K562 (cell line): ENCODE measurements around the gene CTTNBP2. TPM values are rescaled to one million over a fixed set of nuclear protein-coding genes. Genes with fewer than 3 reads are reported as not detected.

Experiments used
- ATAC-seq: fragments of 200-7000 bp; cut with Tn5 transposase; 3 replicates; pipeline ENCODE4 v1.9.1; 2020; ENCODE audit warnings: moderate library complexity
- BruUV-seq: library from RNA; stranded (reverse); fragments of 400-500 nt; replicated peaks from 2 replicates; lab custom pipeline; 2021; lab: Mats Ljungman, UMichigan
- CTCF ChIA-PET: fragments of 300-600 bp; formaldehyde crosslinking; extraction: SDS; loops from one replicate; lab custom pipeline; 2021; ENCODE audit warnings: low intra/inter-chr PET ratio; lab: Yijun Ruan, JAX
- POLR2A ChIA-PET: fragments of 300-600, 350-650 bp; sonication (Branson Sonifier 250); formaldehyde crosslinking; extraction: SDS; loops from one replicate; lab custom pipeline; 2021; ENCODE audit warnings: antibody characterized with exemption, inconsistent platforms; lab: Yijun Ruan, JAX
- DNase-seq, 4 experiments: peaks; one replicate each; pipeline versions ENCODE4 v3.0.0 to v3.0.0-alpha.2; 2011 to 2018; ENCODE audit warnings: low spot score in 3 of 4, mixed read lengths in 3 of 4; ENCODE audit errors: extremely low read depth in 1 of 4
- FAIRE-seq: peaks from 2 replicates; lab custom pipeline; 2011; peaks lifted over from hg19 to GRCh38; lab: Jason Lieb, UNC
- H2AFZ ChIP-seq: 2 replicates; pipeline ENCODE4 v1.6.0; 2011; ENCODE audit warnings: low read depth, low read length, control low read depth, inconsistent platforms
- H3K27ac ChIP-seq: fragments of 200-600 bp; 3 replicates; pipeline ENCODE4 v1.8.0; 2011; ENCODE audit warnings: low read depth, mild to moderate bottlenecking, control low read depth, inconsistent platforms, low read length, moderate library complexity, mixed read lengths; ENCODE audit errors: extremely low read depth
- H3K27me3 ChIP-seq, 2 experiments: fragments of 300-600 bp in 1 of 2; 2 replicates in 1 of 2; 3 replicates in 1 of 2; pipeline versions ENCODE4 v1.6.0 to v1.8.0; 2011; ENCODE audit warnings: inconsistent platforms in 2 of 2, low read length in 2 of 2, mild to moderate bottlenecking in 1 of 2, mixed read lengths in 1 of 2, moderate library complexity in 1 of 2; ENCODE audit not compliant: control insufficient read depth in 2 of 2, insufficient read depth in 2 of 2
- H3K36me3 ChIP-seq: fragments of 300-600 bp; 3 replicates; pipeline ENCODE4 v1.8.0; 2011; ENCODE audit warnings: mild to moderate bottlenecking, low read length, inconsistent platforms; ENCODE audit not compliant: control insufficient read depth, insufficient read depth
- H3K4me1 ChIP-seq, 2 experiments: fragments of 200-600 bp in 1 of 2; replicated peaks in 1 of 2; 2 replicates in 1 of 2; 3 replicates in 1 of 2; pipeline versions ENCODE4 v1.5.1 to v1.8.0; 2011; ENCODE audit warnings: inconsistent platforms in 2 of 2, low read length in 2 of 2, mild to moderate bottlenecking in 1 of 2, mixed read lengths in 1 of 2, moderate library complexity in 1 of 2; ENCODE audit not compliant: control insufficient read depth in 2 of 2, insufficient read depth in 2 of 2
- H3K4me2 ChIP-seq: 2 replicates; pipeline ENCODE4 v1.6.1; 2011; ENCODE audit warnings: low read length, control low read depth, inconsistent platforms, mixed read lengths; ENCODE audit not compliant: insufficient read depth
- H3K4me3 ChIP-seq: fragments of 200-600 bp; sonication (generic), shearing (Covaris generic); 2 replicates; pipeline ENCODE4 v1.5.1; 2016; ENCODE audit warnings: control low read depth, inconsistent platforms
- H3K79me2 ChIP-seq: fragments of 200-600 bp; 3 replicates; pipeline ENCODE4 v1.8.0; 2011; ENCODE audit warnings: low read length, inconsistent platforms; ENCODE audit not compliant: control insufficient read depth, insufficient read depth
- H3K9ac ChIP-seq, 2 experiments: 2 replicates each; pipeline versions ENCODE4 v1.6.0 to v1.6.1; 2011; ENCODE audit warnings: low read depth in 2 of 2, low read length in 2 of 2, control low read depth in 1 of 2, inconsistent platforms in 1 of 2, mild to moderate bottlenecking in 1 of 2, mixed read lengths in 1 of 2; ENCODE audit not compliant: insufficient read depth in 1 of 2
- H3K9me1 ChIP-seq: one replicate; pipeline ENCODE4 v1.6.0; 2011; ENCODE audit warnings: inconsistent platforms, mild to moderate bottlenecking, low read length, moderate library complexity; ENCODE audit not compliant: control insufficient read depth, insufficient read depth
- H3K9me3 ChIP-seq: replicated peaks from 2 replicates; pipeline ENCODE4 v1.5.1; 2011; ENCODE audit warnings: low read depth, low read length, inconsistent platforms; ENCODE audit not compliant: control insufficient read depth, insufficient read depth
- H4K20me1 ChIP-seq: replicated peaks from 2 replicates; pipeline ENCODE4 v1.6.1; 2011; ENCODE audit warnings: low read length, inconsistent platforms, mixed read lengths; ENCODE audit not compliant: control insufficient read depth, insufficient read depth
- C11orf30 ChIP-seq: fragments of 450-650 bp; IDR thresholded peaks from 2 replicates; pipeline ENCODE4 v1.6.1; 2016; ENCODE audit warnings: low read depth, mild to moderate bottlenecking
- DDX20 ChIP-seq: fragments of 450-650 bp; IDR thresholded peaks from 2 replicates; pipeline ENCODE4 v1.6.1; 2016; ENCODE audit warnings: missing genetic modification characterization, low read depth, mild to moderate bottlenecking, missing compliant biosample characterization, moderate library complexity
- HMG20B ChIP-seq: fragments of 250-450 bp; sonication (Bioruptor Pico); IDR thresholded peaks from 2 replicates; pipeline ENCODE4 v1.5.0; 2021; ENCODE audit warnings: mild to moderate bottlenecking
- IRF2 ChIP-seq: sonication (generic); formaldehyde crosslinking; IDR thresholded peaks from 2 replicates; pipeline ENCODE4 v1.8.1; 2022; ENCODE audit warnings: mild to moderate bottlenecking, missing genetic modification reagents
- MAFF ChIP-seq: IDR thresholded peaks from 2 replicates; pipeline ENCODE4 v1.6.1; 2012; ENCODE audit warnings: low read length, improper control_type of control experiment
- MAFG ChIP-seq: fragments of 450-650 bp; conservative IDR thresholded peaks from 2 replicates; pipeline ENCODE4 v1.6.1; 2016; ENCODE audit warnings: missing genetic modification characterization, missing compliant biosample characterization
- U2AF1 ChIP-seq: fragments of 200-400 bp; formaldehyde crosslinking; optimal IDR thresholded peaks from 2 replicates; pipeline ENCODE3; 2017; ENCODE audit warnings: mild to moderate bottlenecking, low read depth, low read length, moderate library complexity
- ZNF134 ChIP-seq: fragments of 250-450 bp; sonication (Bioruptor Pico); conservative IDR thresholded peaks from 2 replicates; pipeline ENCODE4 v1.4.0; 2020
- ZNF316 ChIP-seq: fragments of 450-650 bp; IDR thresholded peaks from 2 replicates; pipeline ENCODE4 v1.6.1; 2016
- WGBS: fragments of 100-300 bp; shearing (Covaris generic); methylation state at CpG from one replicate; pipeline ENCODE4 v1.1.6; 2016; ENCODE audit warnings: low coverage, mixed read lengths; ENCODE audit not compliant: insufficient coverage; ENCODE audit errors: missing lambda C conversion rate; 5-methylcytosine and 5-hydroxymethylcytosine counted together
- in situ Hi-C: fragments of 300-500 bp; cut with MboI; formaldehyde crosslinking; loops from 4 replicates; pipeline ENCODE4 v1.15.0; 2018; ENCODE audit warnings: inconsistent platforms, mixed read lengths
- intact Hi-C: fragments of 100-400 bp; cut with micrococcal nuclease; formaldehyde crosslinking; loops from 2 replicates; pipeline ENCODE4 v1.14.2; 2022
- polyA plus RNA-seq, 8 experiments: library from polyadenylated mRNA; depleted of rRNA in 4 of 8; stranded (reverse) in 5 of 8; unstranded in 3 of 8; fragments of >200 nt; fragmentation: Nextera tagmentation in 2 of 8; fragmentation: Illumina TruSeq in 1 of 8; extraction: Ambion mirVana in 2 of 8; extraction: Trizol in 1 of 8; gene quantifications; 2 replicates each; pipeline versions ENCODE4 v1.2.1 to v1.2.3, GENCODE V29; 2011 to 2014; ENCODE audit warnings: inconsistent platforms in 1 of 8, missing spikeins in 1 of 8
- total RNA-seq, 7 experiments: library from RNA; depleted of rRNA in 6 of 7; stranded (reverse); fragments of >200 nt in 6 of 7; fragmentation: Illumina TruSeq in 2 of 7; extraction: Trizol in 2 of 7; gene quantifications; 2 replicates each; pipeline versions ENCODE4 v1.2.1 to v1.2.3, GENCODE V29; 2011 to 2021; ENCODE audit warnings: low replicate concordance in 1 of 7
- TF ChIP-seq, protein P1 (sequence below): IDR thresholded peaks from 3 replicates; pipeline ENCODE4 v1.6.1; 2011; ENCODE audit warnings: borderline replicate concordance, mild to moderate bottlenecking; ENCODE audit not compliant: insufficient read length, insufficient read depth
- TF ChIP-seq, protein P2 (sequence below): fragments of 450-650 bp; formaldehyde crosslinking; IDR thresholded peaks from 2 replicates; pipeline ENCODE4 v1.4.0; 2020; ENCODE audit warnings: mild to moderate bottlenecking
- TF ChIP-seq, protein P3 (sequence below): IDR thresholded peaks from 2 replicates; pipeline ENCODE4 v1.6.1; 2016; ENCODE audit warnings: missing genetic modification characterization, missing compliant biosample characterization
- TF ChIP-seq, protein P4 (sequence below): fragments of 450-650 bp; formaldehyde crosslinking; IDR thresholded peaks from 2 replicates; pipeline ENCODE4 v1.4.0; 2022; ENCODE audit warnings: missing genetic modification characterization

Gene CTTNBP2
- total and polyA plus RNA-seq, 9 of the 15 experiments (the other 6 are each of a cell fraction or from before 2014, with no cell fraction given) = 0.05 TPM; not detected in 8

DNA sequence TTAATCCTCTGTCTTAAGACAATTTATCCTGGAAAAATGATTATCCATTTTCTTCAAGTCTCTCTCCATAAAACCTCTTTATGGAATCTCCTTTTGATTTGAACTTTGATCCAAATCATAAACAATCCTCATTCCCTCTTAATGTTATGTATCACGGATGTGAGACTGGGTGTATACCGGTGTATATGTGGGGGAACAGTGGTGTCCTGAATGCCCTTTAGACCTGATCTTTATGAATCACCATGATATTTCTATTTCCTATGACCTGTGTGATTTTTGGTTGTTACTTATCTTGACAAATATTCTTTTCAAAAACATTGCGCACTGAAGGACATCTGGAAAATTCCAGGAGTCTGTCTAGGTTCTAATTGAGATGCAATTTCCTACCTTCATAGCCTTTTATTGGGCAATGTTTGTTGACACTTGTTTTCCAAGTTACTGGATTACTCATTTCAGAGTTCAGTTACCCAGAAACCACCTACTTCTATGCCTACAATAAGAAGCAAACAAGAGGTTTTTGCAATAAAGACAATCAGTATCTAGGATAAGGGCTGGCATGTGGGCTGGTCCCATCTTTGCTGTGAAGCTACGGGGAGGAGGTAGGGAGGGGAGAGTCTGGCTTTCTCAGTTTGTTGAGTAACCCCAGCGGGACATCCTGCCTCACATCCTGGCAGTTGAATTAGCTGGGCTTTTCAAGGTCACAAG, 190.4 kb downstream of the CTTNBP2 start (continued):
- TF ChIP-seq, protein P1, sequence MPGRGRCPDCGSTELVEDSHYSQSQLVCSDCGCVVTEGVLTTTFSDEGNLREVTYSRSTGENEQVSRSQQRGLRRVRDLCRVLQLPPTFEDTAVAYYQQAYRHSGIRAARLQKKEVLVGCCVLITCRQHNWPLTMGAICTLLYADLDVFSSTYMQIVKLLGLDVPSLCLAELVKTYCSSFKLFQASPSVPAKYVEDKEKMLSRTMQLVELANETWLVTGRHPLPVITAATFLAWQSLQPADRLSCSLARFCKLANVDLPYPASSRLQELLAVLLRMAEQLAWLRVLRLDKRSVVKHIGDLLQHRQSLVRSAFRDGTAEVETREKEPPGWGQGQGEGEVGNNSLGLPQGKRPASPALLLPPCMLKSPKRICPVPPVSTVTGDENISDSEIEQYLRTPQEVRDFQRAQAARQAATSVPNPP = no peak
- TF ChIP-seq, protein P2, sequence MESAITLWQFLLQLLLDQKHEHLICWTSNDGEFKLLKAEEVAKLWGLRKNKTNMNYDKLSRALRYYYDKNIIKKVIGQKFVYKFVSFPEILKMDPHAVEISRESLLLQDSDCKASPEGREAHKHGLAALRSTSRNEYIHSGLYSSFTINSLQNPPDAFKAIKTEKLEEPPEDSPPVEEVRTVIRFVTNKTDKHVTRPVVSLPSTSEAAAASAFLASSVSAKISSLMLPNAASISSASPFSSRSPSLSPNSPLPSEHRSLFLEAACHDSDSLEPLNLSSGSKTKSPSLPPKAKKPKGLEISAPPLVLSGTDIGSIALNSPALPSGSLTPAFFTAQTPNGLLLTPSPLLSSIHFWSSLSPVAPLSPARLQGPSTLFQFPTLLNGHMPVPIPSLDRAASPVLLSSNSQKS (CRISPR knock-in tag) = no peak
- TF ChIP-seq HMG20B = no peak

DNA sequence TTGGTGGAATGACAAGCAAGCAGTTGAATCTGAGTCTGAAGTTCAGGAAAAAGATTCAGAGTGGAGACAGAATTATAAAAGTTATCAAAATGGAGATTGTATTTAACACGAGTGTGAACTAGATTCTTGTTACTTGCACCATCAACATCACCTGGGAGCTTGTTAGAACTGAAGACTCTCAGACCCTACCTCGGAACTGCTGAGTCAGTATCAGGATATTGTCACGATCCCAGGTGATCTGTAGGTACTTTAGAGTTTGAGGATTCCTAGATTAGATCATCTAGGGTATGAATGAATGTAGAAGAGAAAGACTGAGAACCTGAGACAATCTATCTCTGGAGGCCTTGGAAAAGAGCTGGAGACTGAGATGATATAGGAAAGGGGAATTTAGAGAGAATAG, 194.1 kb downstream of the CTTNBP2 start:
- ChIA-PET POLR2A (no interaction called here), CTCF (no interaction called here)
- peaks cover 0 to 7% of the 10 kb centered on the region in 2 experiments; a peak in 2 of 5 replicates for H3K27me3 ChIP-seq
- H3K9me3 ChIP-seq = no peaks in the 10 kb centered on the region
- no peak for ATAC-seq
- H3K9ac ChIP-seq = no peak overlapping the region
- H3K9me1 ChIP-seq = no peaks in the 10 kb centered on the region
- H4K20me1 ChIP-seq = no peaks in the 10 kb centered on the region
- H3K36me3 ChIP-seq = no peaks in the 10 kb centered on the region
- H3K4me2 ChIP-seq = no peak overlapping the region
- in situ Hi-C loops (no loop called here), intact Hi-C loops (loop anchor here (10.0 kb wide), 1 partner anchor 426 kb away; no protein-coding TSS in a partner anchor)
- no peak for FAIRE-seq
- H3K4me1 ChIP-seq = peaks cover 0 to 2% of the 10 kb centered on the region in 2 experiments; a peak in 1 of 5 replicates
- BruUV-seq = no TSS peak
- H3K27ac ChIP-seq = no peak overlapping the region
- H3K79me2 ChIP-seq = no peaks in the 10 kb centered on the region
- H2AFZ ChIP-seq = no peak overlapping the region
- H3K4me3 ChIP-seq = no peak overlapping the region
- no peak for DNase-seq
- 0% methylated on average over 3 of the region's 3 CpGs for WGBS
- no peak for TF ChIP-seq DDX20
- no peak for TF ChIP-seq U2AF1
- TF ChIP-seq MAFF = 0 out of 2 replicates have a peak, but pooled peaks have one; percentile 19
- no peak for TF ChIP-seq IRF2 (CRISPR knock-in tag)
- TF ChIP-seq, protein P3, sequence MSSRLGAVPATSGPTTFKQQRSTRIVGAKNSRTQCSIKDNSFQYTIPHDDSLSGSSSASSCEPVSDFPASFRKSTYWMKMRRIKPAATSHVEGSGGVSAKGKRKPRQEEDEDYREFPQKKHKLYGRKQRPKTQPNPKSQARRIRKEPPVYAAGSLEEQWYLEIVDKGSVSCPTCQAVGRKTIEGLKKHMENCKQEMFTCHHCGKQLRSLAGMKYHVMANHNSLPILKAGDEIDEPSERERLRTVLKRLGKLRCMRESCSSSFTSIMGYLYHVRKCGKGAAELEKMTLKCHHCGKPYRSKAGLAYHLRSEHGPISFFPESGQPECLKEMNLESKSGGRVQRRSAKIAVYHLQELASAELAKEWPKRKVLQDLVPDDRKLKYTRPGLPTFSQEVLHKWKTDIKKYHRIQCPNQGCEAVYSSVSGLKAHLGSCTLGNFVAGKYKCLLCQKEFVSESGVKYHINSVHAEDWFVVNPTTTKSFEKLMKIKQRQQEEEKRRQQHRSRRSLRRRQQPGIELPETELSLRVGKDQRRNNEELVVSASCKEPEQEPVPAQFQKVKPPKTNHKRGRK (tag) = no peak
- TF ChIP-seq MAFG (tag) = peak; percentile 17; the same call in 1 of the 2 replicates
- TF ChIP-seq, protein P4, sequence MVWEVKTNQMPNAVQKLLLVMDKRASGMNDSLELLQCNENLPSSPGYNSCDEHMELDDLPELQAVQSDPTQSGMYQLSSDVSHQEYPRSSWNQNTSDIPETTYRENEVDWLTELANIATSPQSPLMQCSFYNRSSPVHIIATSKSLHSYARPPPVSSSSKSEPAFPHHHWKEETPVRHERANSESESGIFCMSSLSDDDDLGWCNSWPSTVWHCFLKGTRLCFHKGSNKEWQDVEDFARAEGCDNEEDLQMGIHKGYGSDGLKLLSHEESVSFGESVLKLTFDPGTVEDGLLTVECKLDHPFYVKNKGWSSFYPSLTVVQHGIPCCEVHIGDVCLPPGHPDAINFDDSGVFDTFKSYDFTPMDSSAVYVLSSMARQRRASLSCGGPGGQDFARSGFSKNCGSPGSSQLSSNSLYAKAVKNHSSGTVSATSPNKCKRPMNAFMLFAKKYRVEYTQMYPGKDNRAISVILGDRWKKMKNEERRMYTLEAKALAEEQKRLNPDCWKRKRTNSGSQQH (CRISPR knock-in tag) = no peak
- TF ChIP-seq C11orf30 = 0 out of 2 replicates have a peak, but pooled peaks have one; percentile 30
- peak; percentile 62; the same call in 1 of the 2 replicates for TF ChIP-seq ZNF316
- TF ChIP-seq ZNF134 (CRISPR knock-in tag) = no peak
